H1 (cell line): ENCODE measurements around the gene LHX2. TPM values are rescaled to one million over a fixed set of nuclear protein-coding genes. Genes with fewer than 3 reads are reported as not detected.

ENCODE experiments used
- CTCF ChIA-PET: fragments of 300-600 bp; sonication (Branson Sonifier 250); formaldehyde crosslinking; loops from one replicate; lab custom pipeline; 2021; ENCODE audit not compliant: partially characterized antibody; lab: Charles Lee
- POLR2A ChIA-PET: fragments of 300-600 bp; sonication (Branson Sonifier 250); formaldehyde crosslinking; loops from one replicate; lab custom pipeline; 2021; ENCODE audit warnings: inconsistent platforms; ENCODE audit not compliant: partially characterized antibody; lab: Charles Lee
- DNase-seq, 2 experiments: peaks; one replicate each; pipeline versions ENCODE4 v3.0.0 to v3.0.0-alpha.2; 2010 to 2022; ENCODE audit warnings: low spot score in 2 of 2, low read depth in 1 of 2, mixed read lengths in 1 of 2
- FAIRE-seq: peaks from 2 replicates; lab custom pipeline; 2011; peaks lifted over from hg19 to GRCh38; lab: Jason Lieb, UNC
- H2AFZ ChIP-seq: 2 replicates; pipeline ENCODE4 v1.8.1; 2012; ENCODE audit warnings: low read length, inconsistent platforms
- H2AK5ac ChIP-seq: 2 replicates; pipeline ENCODE4 v1.6.1; 2013; ENCODE audit warnings: low read depth, low read length
- H2BK120ac ChIP-seq: replicated peaks from 2 replicates; pipeline ENCODE3; 2013; ENCODE audit warnings: low read depth, low read length, inconsistent platforms
- H2BK12ac ChIP-seq: 2 replicates; pipeline ENCODE4 v1.6.1; 2013; ENCODE audit warnings: low read depth, low read length
- H2BK15ac ChIP-seq: 2 replicates; pipeline ENCODE4 v1.6.1; 2013; ENCODE audit warnings: low read length
- H2BK20ac ChIP-seq: 2 replicates; pipeline ENCODE4 v1.6.1; 2013; ENCODE audit warnings: low read length
- H2BK5ac ChIP-seq: 2 replicates; pipeline ENCODE4 v1.6.1; 2013; ENCODE audit warnings: low read depth, low read length
- H3K14ac ChIP-seq: 2 replicates; pipeline ENCODE4 v1.6.1; 2013; ENCODE audit warnings: inconsistent platforms; ENCODE audit not compliant: insufficient read length
- H3K18ac ChIP-seq: 2 replicates; pipeline ENCODE4 v1.6.1; 2013; ENCODE audit warnings: low read length; ENCODE audit errors: extremely low read depth
- H3K23ac ChIP-seq: 2 replicates; pipeline ENCODE4 v1.6.1; 2013; ENCODE audit warnings: inconsistent platforms; ENCODE audit not compliant: insufficient read length
- H3K23me2 ChIP-seq: 2 replicates; pipeline ENCODE4 v1.6.1; 2013; ENCODE audit warnings: low read depth, low read length
- H3K27ac ChIP-seq: 2 replicates; pipeline ENCODE4 v1.6.1; 2011; ENCODE audit warnings: low read depth, low read length, inconsistent platforms
- H3K27me3 ChIP-seq, 4 experiments: replicated peaks in 1 of 4; 1 replicate in 1 of 4; 2 replicates in 3 of 4; pipeline versions ENCODE4 v1.6.1 to v1.8.1; 2011 to 2013; ENCODE audit warnings: low read length in 3 of 4, mild to moderate bottlenecking in 3 of 4, inconsistent platforms in 2 of 4, mixed read lengths in 2 of 4, moderate library complexity in 1 of 4; ENCODE audit not compliant: control insufficient read depth in 3 of 4, insufficient read depth in 3 of 4; ENCODE audit errors: extremely low read depth in 1 of 4
- H3K36me3 ChIP-seq, 4 experiments: 2 replicates each; pipeline versions ENCODE4 v1.6.1 to v1.8.1; 2011 to 2013; ENCODE audit warnings: mild to moderate bottlenecking in 4 of 4, low read length in 3 of 4, moderate library complexity in 2 of 4, control low read depth in 1 of 4, inconsistent platforms in 1 of 4; ENCODE audit not compliant: insufficient read depth in 4 of 4, control insufficient read depth in 2 of 4
- H3K4ac ChIP-seq: replicated peaks from 2 replicates; pipeline ENCODE3; 2013; ENCODE audit warnings: low read length, low read depth, mixed read lengths, inconsistent platforms; ENCODE audit not compliant: insufficient read length
- H3K4me1 ChIP-seq, 4 experiments: replicated peaks in 1 of 4; 1 replicate in 1 of 4; 2 replicates in 3 of 4; pipeline versions ENCODE4 v1.6.1 to v1.8.1; 2011 to 2013; ENCODE audit warnings: low read length in 3 of 4, inconsistent platforms in 2 of 4, mixed read lengths in 1 of 4; ENCODE audit not compliant: insufficient read depth in 4 of 4, control insufficient read depth in 3 of 4
- H3K4me2 ChIP-seq, 2 experiments: 2 replicates each; pipeline versions ENCODE4 v1.6.1 to v1.8.1; 2011 to 2013; ENCODE audit warnings: low read depth in 2 of 2, low read length in 2 of 2, control low read depth in 1 of 2, inconsistent platforms in 1 of 2, mild to moderate bottlenecking in 1 of 2; ENCODE audit not compliant: insufficient read depth in 1 of 2
- H3K4me3 ChIP-seq, 4 experiments: fragments of 200-600, 300-600 bp in 1 of 4; sonication (generic), shearing (Covaris generic), sonication (Bioruptor Twin) in 1 of 4; 2 replicates each; pipeline versions ENCODE4 v1.5.1 to v1.8.1; 2011 to 2016; ENCODE audit warnings: low read length in 4 of 4, low read depth in 3 of 4, control low read depth in 2 of 4, inconsistent platforms in 2 of 4, mild to moderate bottlenecking in 2 of 4, mixed read lengths in 1 of 4, moderate library complexity in 1 of 4; ENCODE audit not compliant: insufficient read depth in 2 of 4; ENCODE audit errors: extremely low read depth in 1 of 4
- H3K56ac ChIP-seq: replicated peaks from 2 replicates; pipeline ENCODE3; 2013; ENCODE audit warnings: low read depth, mild to moderate bottlenecking, mixed read lengths, low read length, inconsistent platforms; ENCODE audit not compliant: insufficient read length
- H3K79me1 ChIP-seq: 2 replicates; pipeline ENCODE4 v1.6.1; 2013; ENCODE audit warnings: low read depth, low read length, control low read depth
- H3K79me2 ChIP-seq, 2 experiments: 2 replicates each; pipeline versions ENCODE4 v1.6.1 to v1.8.1; 2012 to 2013; ENCODE audit warnings: low read length in 2 of 2, mild to moderate bottlenecking in 2 of 2, inconsistent platforms in 1 of 2; ENCODE audit not compliant: insufficient read depth in 2 of 2, control insufficient read depth in 1 of 2
- H3K9ac ChIP-seq, 4 experiments: replicated peaks in 1 of 4; 1 replicate in 1 of 4; 2 replicates in 3 of 4; pipeline versions ENCODE4 v1.6.1 to v1.8.1; 2011 to 2013; ENCODE audit warnings: low read depth in 3 of 4, low read length in 3 of 4, control low read depth in 2 of 4, mild to moderate bottlenecking in 2 of 4, moderate library complexity in 2 of 4, inconsistent platforms in 1 of 4; ENCODE audit errors: extremely low read depth in 1 of 4
- H3K9me3 ChIP-seq, 2 experiments: 2 replicates each; pipeline versions ENCODE4 v1.6.1 to v1.8.1; 2012 to 2013; ENCODE audit warnings: mild to moderate bottlenecking in 2 of 2, moderate library complexity in 2 of 2, control low read depth in 1 of 2, inconsistent platforms in 1 of 2, low read depth in 1 of 2, low read length in 1 of 2, mixed read lengths in 1 of 2; ENCODE audit not compliant: insufficient read depth in 2 of 2
- H4K20me1 ChIP-seq, 2 experiments: replicated peaks in 1 of 2; 2 replicates each; pipeline versions ENCODE3 to v1.8.1; 2011 to 2013; ENCODE audit warnings: inconsistent platforms in 2 of 2, low read length in 2 of 2, mild to moderate bottlenecking in 1 of 2; ENCODE audit not compliant: insufficient read depth in 2 of 2, control insufficient read depth in 1 of 2
- H4K5ac ChIP-seq: 2 replicates; pipeline ENCODE4 v1.6.1; 2013; ENCODE audit warnings: low read length, low read depth, mixed read lengths, inconsistent platforms; ENCODE audit not compliant: insufficient read length
- H4K8ac ChIP-seq: 2 replicates; pipeline ENCODE4 v1.8.0; 2013; ENCODE audit warnings: mild to moderate bottlenecking, moderate library complexity, low read length, inconsistent platforms; ENCODE audit not compliant: insufficient read depth; ENCODE audit errors: extremely low read depth
- H4K91ac ChIP-seq: replicated peaks from 2 replicates; pipeline ENCODE3; 2013; ENCODE audit warnings: low read length, mixed read lengths, inconsistent platforms; ENCODE audit not compliant: insufficient read length
- BACH1 ChIP-seq: IDR thresholded peaks from 2 replicates; pipeline ENCODE4 v1.6.1; 2012; ENCODE audit warnings: low read length, improper control_type of control experiment
- BCL11A ChIP-seq, 2 experiments: IDR thresholded peaks; one replicate each; pipeline ENCODE4 v1.6.1; 2011; ENCODE audit warnings: low read depth in 2 of 2, low read length in 2 of 2, mild to moderate bottlenecking in 2 of 2
- CBX8 ChIP-seq: fragments of 300-800, 300-1000 bp; sonication (generic); IDR thresholded peaks from 2 replicates; pipeline ENCODE4 v1.7.1; 2016; ENCODE audit warnings: low read depth, low read length, borderline replicate concordance
- HDAC2 ChIP-seq, 2 experiments: fragments of 300-600 bp in 1 of 2; sonication (generic) in 1 of 2; IDR thresholded peaks; 2 replicates each; pipeline ENCODE4 v1.6.1; 2011 to 2012; ENCODE audit warnings: low read depth in 2 of 2, low read length in 2 of 2, mild to moderate bottlenecking in 2 of 2, moderate library complexity in 2 of 2, borderline replicate concordance in 1 of 2, inconsistent platforms in 1 of 2
- JUND ChIP-seq: IDR thresholded peaks from 2 replicates; pipeline ENCODE4 v1.6.1; 2011; ENCODE audit warnings: mild to moderate bottlenecking, improper control_type of control experiment, low read length
- MAFK ChIP-seq: IDR thresholded peaks from 2 replicates; pipeline ENCODE4 v1.6.1; 2012; ENCODE audit warnings: low read depth, mild to moderate bottlenecking, improper control_type of control experiment, low read length
- POU5F1 ChIP-seq: IDR thresholded peaks from 2 replicates; pipeline ENCODE4 v1.6.1; 2011; ENCODE audit warnings: low read depth, mild to moderate bottlenecking, low read length, moderate library complexity
- WGBS, 2 experiments: shearing (Covaris generic) in 1 of 2; methylation state at CpG; one replicate each; pipeline versions ENCODE4 v1.1.6 to v1.1.7; 2013 to 2015; ENCODE audit warnings: low lambda C conversion rate in 2 of 2, mixed read lengths in 2 of 2, inconsistent platforms in 1 of 2, low coverage in 1 of 2, missing lambda C conversion rate in 1 of 2; ENCODE audit not compliant: insufficient replicate concordance in 2 of 2, insufficient coverage in 1 of 2, insufficient read length in 1 of 2; ENCODE audit errors: extremely low coverage in 1 of 2, missing lambda C conversion rate in 1 of 2; 5-methylcytosine and 5-hydroxymethylcytosine counted together
- polyA plus RNA-seq, 7 experiments: library from polyadenylated mRNA; depleted of rRNA in 3 of 7; stranded (reverse) in 5 of 7; unstranded in 2 of 7; fragments of >200 nt in 5 of 7; fragments of 200-250 nt in 2 of 7; gene quantifications; 1 replicate in 5 of 7; 2 replicates in 1 of 7; 4 replicates in 1 of 7; pipeline versions ENCODE4 v1.2.1 to v1.2.3, GENCODE V29; 2011 to 2013; ENCODE audit warnings: missing spikeins in 2 of 7, mixed read lengths in 2 of 7
- total RNA-seq: library from RNA; stranded (reverse); fragmentation: NEBNext Ultra II Directional; extraction: Animal tissue kit (Norgen Biotek cat#: 25700); gene quantifications from 2 replicates; pipeline ENCODE4 v1.2.1, GENCODE V29; 2021
- TF ChIP-seq, protein P1 (sequence below): IDR thresholded peaks from 2 replicates; pipeline ENCODE4 v1.6.1; 2012; ENCODE audit warnings: inconsistent platforms
- TF ChIP-seq, protein P2 (sequence below), 3 experiments: IDR thresholded peaks; 1 replicate in 2 of 3; 2 replicates in 1 of 3; pipeline versions ENCODE4 v1.5.1 to v1.6.1; 2011; ENCODE audit warnings: low read length in 3 of 3, mild to moderate bottlenecking in 3 of 3, inconsistent platforms in 2 of 3, low read depth in 1 of 3, moderate library complexity in 1 of 3; ENCODE audit not compliant: insufficient read depth in 1 of 3; ENCODE audit errors: control extremely low read depth in 1 of 3

Gene LHX2
- total and polyA plus RNA-seq, 2 of the 8 experiments (the other 6 are each of a cell fraction or from before 2014, with no cell fraction given) = 0.11 to 0.86 TPM

DNA sequence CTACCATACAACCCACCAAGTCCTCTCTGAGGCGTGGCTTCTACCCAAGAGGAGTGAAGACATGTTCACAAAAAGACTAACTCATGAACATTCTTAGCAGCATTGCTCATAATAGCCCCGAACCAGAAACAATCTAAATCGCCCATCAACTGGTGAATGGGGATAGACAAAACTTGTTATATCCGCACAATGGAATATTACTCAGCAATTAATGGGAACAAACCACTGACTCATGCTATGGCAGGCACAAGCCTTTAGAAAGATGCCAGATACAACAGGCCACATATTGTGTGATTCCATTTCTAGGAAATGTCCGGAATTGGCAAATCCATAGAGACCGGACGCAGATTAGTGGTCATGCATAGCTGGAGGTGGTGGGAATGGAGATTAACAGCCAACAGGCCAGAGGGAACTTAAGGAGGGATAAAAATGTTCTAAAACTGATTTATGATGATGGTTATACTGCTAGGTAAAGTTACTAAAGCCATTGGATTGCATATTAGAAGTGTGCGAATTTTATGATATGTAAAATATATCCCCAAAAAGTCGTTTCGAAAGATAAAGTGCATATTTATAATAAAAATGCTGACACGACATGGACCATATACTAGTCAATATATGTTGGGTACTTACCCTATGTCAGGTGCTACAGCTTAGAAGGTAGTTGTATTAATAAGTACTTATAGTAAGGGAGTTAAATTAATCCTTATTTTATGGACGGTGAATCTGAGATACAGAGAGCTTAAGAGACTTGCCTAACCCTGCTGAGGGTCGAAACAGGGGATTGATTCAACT is 55.4 kb downstream of the LHX2 start:
- Histone ChIP-seq H3K18ac (no peak overlapping the region), H4K20me1 (no peaks in the 10 kb centered on the region), H3K79me2 (no peaks in the 10 kb centered on the region), H3K4me3 (no peak overlapping the region), H3K14ac (no peak overlapping the region), H2BK120ac (no peak overlapping the region), H4K91ac (no peak overlapping the region), H3K4ac (no peak overlapping the region), H4K5ac (no peak overlapping the region), H3K27ac (no peak overlapping the region), H3K9ac (no peak overlapping the region), H3K4me1 (no peaks in the 10 kb centered on the region), H3K4me2 (no peak overlapping the region), H2AK5ac (no peak overlapping the region), H3K23me2 (no peaks in the 10 kb centered on the region), H3K79me1 (no peaks in the 10 kb centered on the region), H2BK15ac (no peak overlapping the region), H3K36me3 (no peaks in the 10 kb centered on the region), H2BK12ac (no peak overlapping the region), H2AFZ (no peak overlapping the region), H2BK20ac (no peak overlapping the region), H3K23ac (no peak overlapping the region), H4K8ac (no peak overlapping the region), H3K27me3 (no peaks in the 10 kb centered on the region; a peak in 1 of 7 replicates), H3K9me3 (no peaks in the 10 kb centered on the region), H2BK5ac (no peak overlapping the region), H3K56ac (no peak overlapping the region)
- FAIRE-seq (no peak), DNase-seq (no peak)
- ChIA-PET CTCF (no interaction called here), POLR2A (no interaction called here)
- WGBS, 2 experiments = 89% methylated on average over 13 of the region's 13 CpGs; no CpG with 5 or more reads in 1 of the 2 experiments
- TF ChIP-seq, protein P1, sequence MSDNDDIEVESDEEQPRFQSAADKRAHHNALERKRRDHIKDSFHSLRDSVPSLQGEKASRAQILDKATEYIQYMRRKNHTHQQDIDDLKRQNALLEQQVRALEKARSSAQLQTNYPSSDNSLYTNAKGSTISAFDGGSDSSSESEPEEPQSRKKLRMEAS = no peak
- no peak for TF ChIP-seq MAFK
- TF ChIP-seq HDAC2 (IDR thresholded peaks at IDR 0.05; ENCODE audit: borderline replicate concordance in 1 of 2, low read depth in 2 of 2, low read length in 2 of 2) = no peak
- TF ChIP-seq, protein P2, sequence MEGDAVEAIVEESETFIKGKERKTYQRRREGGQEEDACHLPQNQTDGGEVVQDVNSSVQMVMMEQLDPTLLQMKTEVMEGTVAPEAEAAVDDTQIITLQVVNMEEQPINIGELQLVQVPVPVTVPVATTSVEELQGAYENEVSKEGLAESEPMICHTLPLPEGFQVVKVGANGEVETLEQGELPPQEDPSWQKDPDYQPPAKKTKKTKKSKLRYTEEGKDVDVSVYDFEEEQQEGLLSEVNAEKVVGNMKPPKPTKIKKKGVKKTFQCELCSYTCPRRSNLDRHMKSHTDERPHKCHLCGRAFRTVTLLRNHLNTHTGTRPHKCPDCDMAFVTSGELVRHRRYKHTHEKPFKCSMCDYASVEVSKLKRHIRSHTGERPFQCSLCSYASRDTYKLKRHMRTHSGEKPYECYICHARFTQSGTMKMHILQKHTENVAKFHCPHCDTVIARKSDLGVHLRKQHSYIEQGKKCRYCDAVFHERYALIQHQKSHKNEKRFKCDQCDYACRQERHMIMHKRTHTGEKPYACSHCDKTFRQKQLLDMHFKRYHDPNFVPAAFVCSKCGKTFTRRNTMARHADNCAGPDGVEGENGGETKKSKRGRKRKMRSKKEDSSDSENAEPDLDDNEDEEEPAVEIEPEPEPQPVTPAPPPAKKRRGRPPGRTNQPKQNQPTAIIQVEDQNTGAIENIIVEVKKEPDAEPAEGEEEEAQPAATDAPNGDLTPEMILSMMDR (IDR thresholded peaks at IDR 0.05; ENCODE audit: control extremely low read depth in 1 of 3, insufficient read depth in 1 of 3, low read depth in 1 of 3, low read length in 3 of 3) = no peak
- TF ChIP-seq BCL11A (IDR thresholded peaks at IDR 0.05; ENCODE audit: low read depth in 2 of 2, low read length in 2 of 2) = no peak
- TF ChIP-seq BACH1 = no peak
- no peak for TF ChIP-seq JUND
- TF ChIP-seq CBX8 = no peak
- no peak for TF ChIP-seq POU5F1
